Suprapubic skin (tissue), 4 donors: Measurements from ENCODE around the gene RPS6KA5. TPM values are rescaled to one million over a fixed set of nuclear protein-coding genes. Genes with fewer than 3 reads are reported as not detected.
"Not testable (repeated sequence)": the region's sequence is repeated elsewhere in the genome, so short reads cannot be mapped to it uniquely, and the experiment has no call there.

ENCODE experiments used
- DNase-seq, 2 donors: peaks; one replicate each; pipeline ENCODE4 v3.0.0-alpha.2; 2019; ENCODE audit warnings: low spot score in 2 of 2
- H3K27ac ChIP-seq: fragments of 200-600 bp; sonication (generic); one replicate; pipeline ENCODE4 v1.5.1; 2019
- H3K27me3 ChIP-seq: fragments of 200-600 bp; sonication (generic); one replicate; pipeline ENCODE4 v1.5.1; 2019
- H3K36me3 ChIP-seq: fragments of 200-600 bp; sonication (generic); one replicate; pipeline ENCODE4 v1.5.1; 2019
- H3K4me1 ChIP-seq: fragments of 200-600 bp; sonication (generic); one replicate; pipeline ENCODE4 v1.5.1; 2019
- H3K4me3 ChIP-seq: fragments of 200-600 bp; sonication (generic); one replicate; pipeline ENCODE4 v1.5.1; 2019; ENCODE audit warnings: mild to moderate bottlenecking
- H3K9me3 ChIP-seq: fragments of 200-600 bp; sonication (generic); one replicate; pipeline ENCODE4 v1.5.1; 2019
- CTCF ChIP-seq, 2 donors: fragments of 200-600 bp in 1 of 2; fragments of 450-650 bp in 1 of 2; sonication (generic) in 1 of 2; IDR thresholded peaks; one replicate each; pipeline ENCODE4 v1.5.1; 2016 to 2019; ENCODE audit warnings: antibody characterized with exemption in 2 of 2, mild to moderate bottlenecking in 1 of 2, moderate library complexity in 1 of 2
- EP300 ChIP-seq: sonication (generic); formaldehyde crosslinking; IDR thresholded peaks from one replicate; pipeline ENCODE4 v1.6.1; 2017; ENCODE audit warnings: antibody characterized with exemption
- POLR2A ChIP-seq, 2 donors: fragments of 450-650 bp; IDR thresholded peaks; one replicate each; pipeline ENCODE4 v1.6.1; 2017; ENCODE audit warnings: antibody characterized with exemption in 2 of 2, mild to moderate bottlenecking in 2 of 2, moderate library complexity in 2 of 2
- POLR2AphosphoS5 ChIP-seq, 3 donors: sonication (generic); formaldehyde crosslinking; IDR thresholded peaks; one replicate each; pipeline ENCODE4 v1.6.1; 2017; ENCODE audit warnings: antibody characterized with exemption in 3 of 3
- WGBS: methylation state at CpG from one replicate; pipeline ENCODE4 v1.1.5; 2018; 5-methylcytosine and 5-hydroxymethylcytosine counted together
- total RNA-seq, 4 donors: library from RNA; depleted of rRNA; stranded (reverse); fragments of >200 nt; gene quantifications; one replicate each; pipeline ENCODE4 v1.1.0, GENCODE V29; 2016

Gene RPS6KA5
- total RNA-seq, 4 donors from 2014 or later, result 6.4 to 14.2 (median 11.2) TPM

- DNase-seq, result no peak
Measured at GRCh38 chr14:90987140-90987539, 73.3 kb downstream of the RPS6KA5 start.

GRCh38 chr14:90986510-90986909, 73.9 kb downstream of the RPS6KA5 start:
- H3K27ac ChIP-seq, result no peak overlapping the region
- peaks cover 3% of the 10 kb centered on the region for H3K4me1 ChIP-seq
- H3K4me3 ChIP-seq, result no peak overlapping the region
- 83% methylated on average over 1 of the region's 1 CpG for WGBS
- no peaks in the 10 kb centered on the region for H3K27me3 ChIP-seq
- TF ChIP-seq CTCF (IDR thresholded peaks at IDR 0.05), result no peak
- no peak for TF ChIP-seq EP300
- no peak for TF ChIP-seq POLR2AphosphoS5 (IDR thresholded peaks at IDR 0.05)
- TF ChIP-seq POLR2A (IDR thresholded peaks at IDR 0.05), result no peak
- no peak for DNase-seq
- H3K36me3 ChIP-seq, result no peaks in the 10 kb centered on the region
- H3K9me3 ChIP-seq, result no peaks in the 10 kb centered on the region

More at GRCh38 chr14:90987140-90987539, 73.3 kb downstream of the RPS6KA5 start:
- H3K36me3 ChIP-seq, result no peaks in the 10 kb centered on the region
- H3K4me3 ChIP-seq, result no peak overlapping the region
- WGBS, result 79% methylated on average over 1 of the region's 1 CpG
- H3K4me1 ChIP-seq, result no peaks in the 10 kb centered on the region
- no peak overlapping the region for H3K27ac ChIP-seq
- no peak for TF ChIP-seq POLR2AphosphoS5 (IDR thresholded peaks at IDR 0.05)
- TF ChIP-seq CTCF (IDR thresholded peaks at IDR 0.05), result no peak
- no peak for TF ChIP-seq POLR2A (IDR thresholded peaks at IDR 0.05)
- no peak for TF ChIP-seq EP300
- H3K27me3 ChIP-seq, result no peaks in the 10 kb centered on the region
- H3K9me3 ChIP-seq, result no peaks in the 10 kb centered on the region

- Histone ChIP-seq H3K4me1 (peaks cover 3% of the 10 kb centered on the region), H3K27ac (no peak overlapping the region), H3K4me3 (no peak overlapping the region), H3K27me3 (no peaks in the 10 kb centered on the region), H3K9me3 (no peaks in the 10 kb centered on the region), H3K36me3 (no peaks in the 10 kb centered on the region)
- TF ChIP-seq EP300 (no peak), CTCF (IDR thresholded peaks at IDR 0.05) (no peak), POLR2AphosphoS5 (IDR thresholded peaks at IDR 0.05) (no peak), POLR2A (IDR thresholded peaks at IDR 0.05) (no peak)
- no peak for DNase-seq
- WGBS, result 30% methylated on average over 1 of the region's 1 CpG
Measured at GRCh38 chr14:90985601-90986242, 74.7 kb downstream of the RPS6KA5 start.

- H3K4me3 ChIP-seq, result no peak overlapping the region
- H3K36me3 ChIP-seq, result no peaks in the 10 kb centered on the region
- no peak overlapping the region for H3K27ac ChIP-seq
- WGBS, result 85% methylated on average over 4 of the region's 4 CpGs
- TF ChIP-seq CTCF (IDR thresholded peaks at IDR 0.05) (no peak), POLR2A (IDR thresholded peaks at IDR 0.05) (no peak), EP300 (no peak), POLR2AphosphoS5 (IDR thresholded peaks at IDR 0.05) (no peak)
- H3K4me1 ChIP-seq, result peaks cover 11% of the 10 kb centered on the region
- no peak for DNase-seq
- H3K9me3 ChIP-seq, result no peaks in the 10 kb centered on the region
- H3K27me3 ChIP-seq, result no peaks in the 10 kb centered on the region
Measured at GRCh38 chr14:90983560-90983959, 76.9 kb downstream of the RPS6KA5 start.

GRCh38 chr14:90981636-90982035, 78.8 kb downstream of the RPS6KA5 start:
- 70% methylated on average over 3 of the region's 3 CpGs for WGBS
- no peak overlapping the region for H3K4me3 ChIP-seq
- no peak overlapping the region for H3K27ac ChIP-seq
- TF ChIP-seq CTCF (IDR thresholded peaks at IDR 0.05) (no peak), EP300 (no peak), POLR2A (IDR thresholded peaks at IDR 0.05) (no peak), POLR2AphosphoS5 (IDR thresholded peaks at IDR 0.05) (no peak)
- H3K27me3 ChIP-seq, result no peaks in the 10 kb centered on the region
- H3K9me3 ChIP-seq, result no peaks in the 10 kb centered on the region
- peaks cover 11% of the 10 kb centered on the region for H3K4me1 ChIP-seq
- DNase-seq, result no peak
- H3K36me3 ChIP-seq, result no peaks in the 10 kb centered on the region

GRCh38 chr14:90980636-90981035, 79.8 kb downstream of the RPS6KA5 start:
- H3K27ac ChIP-seq, H3K27me3 ChIP-seq, H3K4me3 ChIP-seq, DNase-seq, H3K36me3 ChIP-seq, H3K9me3 ChIP-seq: not testable (repeated sequence)
- 100% methylated on average over 3 of the region's 3 CpGs for WGBS
- H3K4me1 ChIP-seq, result peaks cover 11% of the 10 kb centered on the region
